ENCODE results near the gene FBLN7.
A peak's percentile ranks its signal among the peaks of the same experiment; 100 is the strongest.

The FBLN7 gene

DNA sequence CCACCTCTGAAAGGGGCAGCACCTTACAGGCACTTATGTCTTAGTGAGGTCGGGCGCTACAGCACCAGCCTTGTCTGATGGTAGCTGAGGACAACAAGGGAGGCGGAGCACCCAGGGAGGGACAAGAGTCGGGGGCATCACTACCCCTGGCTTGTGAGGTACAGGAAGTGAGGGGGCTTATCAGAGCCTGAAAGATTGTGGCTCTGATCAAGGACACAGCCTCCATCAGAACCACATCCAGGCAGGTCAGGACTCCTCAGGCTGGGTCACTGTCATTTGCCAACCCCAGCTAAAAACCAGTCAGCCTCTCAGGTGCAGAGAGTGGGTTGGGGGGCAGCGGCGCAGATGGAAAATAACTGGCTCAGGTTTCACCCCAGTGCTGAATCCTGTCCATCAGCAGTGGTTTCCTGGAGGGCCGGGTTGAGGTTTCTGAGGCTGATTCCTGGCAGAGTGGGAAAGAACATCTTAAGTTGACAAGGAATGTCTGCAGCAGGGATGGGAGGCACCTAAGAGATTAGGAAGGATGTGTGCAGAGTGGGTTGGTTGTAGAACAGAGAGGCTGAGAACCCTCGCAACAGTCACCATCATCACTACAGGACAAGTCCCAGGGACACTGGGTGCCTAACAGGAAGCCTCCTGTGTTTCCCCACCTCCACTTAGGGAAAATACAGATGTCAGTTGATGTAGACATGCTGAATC is 45.3 kb downstream of the FBLN7 start:
- no peak for DNase-seq (ENCODE audit: low read depth)
- H3K4me3 ChIP-seq (ENCODE audit: low read depth, low read length): no peak overlapping the region
- TF ChIP-seq, protein P1, sequence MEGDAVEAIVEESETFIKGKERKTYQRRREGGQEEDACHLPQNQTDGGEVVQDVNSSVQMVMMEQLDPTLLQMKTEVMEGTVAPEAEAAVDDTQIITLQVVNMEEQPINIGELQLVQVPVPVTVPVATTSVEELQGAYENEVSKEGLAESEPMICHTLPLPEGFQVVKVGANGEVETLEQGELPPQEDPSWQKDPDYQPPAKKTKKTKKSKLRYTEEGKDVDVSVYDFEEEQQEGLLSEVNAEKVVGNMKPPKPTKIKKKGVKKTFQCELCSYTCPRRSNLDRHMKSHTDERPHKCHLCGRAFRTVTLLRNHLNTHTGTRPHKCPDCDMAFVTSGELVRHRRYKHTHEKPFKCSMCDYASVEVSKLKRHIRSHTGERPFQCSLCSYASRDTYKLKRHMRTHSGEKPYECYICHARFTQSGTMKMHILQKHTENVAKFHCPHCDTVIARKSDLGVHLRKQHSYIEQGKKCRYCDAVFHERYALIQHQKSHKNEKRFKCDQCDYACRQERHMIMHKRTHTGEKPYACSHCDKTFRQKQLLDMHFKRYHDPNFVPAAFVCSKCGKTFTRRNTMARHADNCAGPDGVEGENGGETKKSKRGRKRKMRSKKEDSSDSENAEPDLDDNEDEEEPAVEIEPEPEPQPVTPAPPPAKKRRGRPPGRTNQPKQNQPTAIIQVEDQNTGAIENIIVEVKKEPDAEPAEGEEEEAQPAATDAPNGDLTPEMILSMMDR (IDR thresholded peaks at IDR 0.05; ENCODE audit: low read depth, low read length, missing control alignments): no peak

DNA sequence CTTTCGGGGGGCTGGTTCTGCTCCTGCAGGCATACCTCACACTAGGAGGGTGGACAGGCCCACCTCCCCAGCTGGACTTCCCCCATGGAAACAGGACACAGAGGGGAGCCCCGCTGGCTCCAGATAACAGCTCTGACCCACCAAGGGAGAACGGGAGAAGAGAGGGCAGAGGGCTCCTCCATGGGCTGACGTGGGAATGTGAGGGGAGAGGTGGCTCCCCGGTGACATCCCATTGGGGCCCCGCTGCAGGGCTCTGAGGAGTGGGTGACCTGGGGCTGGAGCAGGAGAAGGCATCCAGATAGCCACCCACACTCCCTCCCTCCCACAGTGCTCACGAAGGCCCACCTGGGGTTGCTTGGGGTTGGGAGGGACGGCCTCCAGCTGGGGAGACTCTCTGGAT is 45.9 kb downstream of the FBLN7 start:
- DNase-seq (ENCODE audit: low read depth): no peak
- TF ChIP-seq, protein P1 (IDR thresholded peaks at IDR 0.05; ENCODE audit: low read depth, low read length, missing control alignments): no peak
- no peak overlapping the region for H3K4me3 ChIP-seq (ENCODE audit: low read depth, low read length)

GRCh38 chr2:112185131-112185530 is 46.9 kb downstream of the FBLN7 start:
- TF ChIP-seq, protein P1 (IDR thresholded peaks at IDR 0.05; ENCODE audit: low read depth, low read length, missing control alignments): no peak
- H3K4me3 ChIP-seq (ENCODE audit: low read depth, low read length): no peak overlapping the region
- no peak for DNase-seq (ENCODE audit: low read depth)

DNA sequence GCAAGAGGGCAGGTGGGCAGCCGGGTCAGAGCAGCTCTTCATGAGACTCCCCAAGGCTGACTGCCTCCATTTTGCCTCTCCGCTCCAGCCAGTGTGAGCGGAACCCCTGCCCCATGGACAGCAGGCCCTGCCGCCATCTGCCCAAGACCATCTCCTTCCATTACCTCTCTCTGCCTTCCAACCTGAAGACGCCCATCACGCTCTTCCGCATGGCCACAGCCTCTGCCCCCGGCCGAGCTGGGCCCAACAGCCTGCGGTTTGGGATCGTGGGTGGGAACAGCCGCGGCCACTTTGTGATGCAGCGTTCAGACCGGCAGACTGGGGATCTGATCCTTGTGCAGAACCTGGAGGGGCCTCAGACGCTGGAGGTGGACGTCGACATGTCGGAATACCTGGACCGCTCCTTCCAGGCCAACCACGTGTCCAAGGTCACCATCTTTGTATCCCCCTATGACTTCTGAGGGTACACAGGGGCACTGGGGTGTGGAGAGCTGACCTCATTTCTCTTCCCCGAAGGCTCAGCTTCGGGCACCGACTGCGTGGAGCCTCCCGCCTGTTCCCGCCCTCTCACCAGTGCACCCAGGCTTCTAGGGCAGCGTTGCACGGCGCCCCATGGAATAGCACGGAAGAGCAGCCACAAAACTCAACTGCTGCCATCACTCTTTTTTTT is 49.0 kb downstream of the FBLN7 start:
- TF ChIP-seq, protein P1 (IDR thresholded peaks at IDR 0.05; ENCODE audit: low read depth, low read length, missing control alignments): no peak
- no peak for DNase-seq (ENCODE audit: low read depth)
- no peak overlapping the region for H3K4me3 ChIP-seq (ENCODE audit: low read depth, low read length)

- H3K4me3 ChIP-seq (ENCODE audit: low read depth, low read length): no peak overlapping the region
- TF ChIP-seq, protein P1 (IDR thresholded peaks at IDR 0.05; ENCODE audit: low read depth, low read length, missing control alignments): no peak
- peak; percentile 15 for DNase-seq (ENCODE audit: low read depth)
Observed at GRCh38 chr2:112187805-112188596, 49.8 kb downstream of the FBLN7 start.

DNA sequence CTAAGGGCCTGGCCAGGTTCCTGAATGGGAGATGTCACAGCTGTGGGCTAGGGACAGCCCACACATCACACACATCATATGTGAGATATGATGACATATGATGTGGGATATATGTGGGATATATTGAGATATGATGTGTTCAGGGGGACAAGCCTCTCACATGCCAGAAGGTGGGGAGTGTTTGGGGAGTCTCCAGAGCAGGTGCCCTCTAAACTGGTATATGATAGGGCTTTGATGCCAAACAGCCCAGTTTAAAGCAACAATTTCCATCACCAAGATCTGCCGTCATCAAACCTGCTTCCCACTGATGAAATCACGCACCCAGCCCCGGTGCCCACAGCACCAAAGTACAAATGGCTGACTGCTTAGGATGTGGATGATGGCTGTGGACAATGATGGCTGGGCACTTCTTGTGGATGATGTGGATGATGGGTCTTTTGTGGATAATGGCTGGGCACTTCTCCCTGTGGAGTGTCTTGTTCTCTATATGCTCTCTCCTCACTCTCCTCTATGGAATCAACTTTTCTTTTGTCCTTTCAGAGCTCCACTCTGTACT is 50.9 kb downstream of the FBLN7 start:
- TF ChIP-seq, protein P1 (IDR thresholded peaks at IDR 0.05; ENCODE audit: low read depth, low read length, missing control alignments): no peak
- DNase-seq (ENCODE audit: low read depth): no peak
- no peak overlapping the region for H3K4me3 ChIP-seq (ENCODE audit: low read depth, low read length)
